Tibial artery (tissue), 4 donors: ENCODE data around the gene SNAP29.
"Not testable (repeated sequence)": the region's sequence is repeated elsewhere in the genome, so short reads cannot be mapped to it uniquely, and the experiment has no call there.

Experiments
- DNase-seq, 2 donors: peaks; one replicate each; pipeline ENCODE4 v3.0.0-alpha.2; 2019
- H3K27ac ChIP-seq, 2 donors: fragments of 200-600 bp; sonication (generic) in 1 of 2; 1 replicate in 1 of 2; 2 replicates in 1 of 2; pipeline ENCODE4 v1.5.1; 2018 to 2019; ENCODE audit warnings: mild to moderate bottlenecking in 1 of 2
- H3K27me3 ChIP-seq, 2 donors: fragments of 200-600 bp; sonication (generic) in 1 of 2; one replicate each; pipeline versions ENCODE4 v1.5.1 to v1.6.0; 2016 to 2019
- H3K36me3 ChIP-seq, 3 donors: fragments of 200-600 bp; sonication (generic) in 2 of 3; one replicate each; pipeline ENCODE4 v1.5.1; 2016 to 2019; ENCODE audit warnings: mild to moderate bottlenecking in 2 of 3
- H3K4me1 ChIP-seq, 4 donors: fragments of 200-600 bp; sonication (generic) in 2 of 4; 1 replicate in 3 of 4; 2 replicates in 1 of 4; pipeline ENCODE4 v1.5.1; 2016 to 2019
- H3K4me3 ChIP-seq, 2 donors: fragments of 200-600 bp; sonication (generic) in 1 of 2; 1 replicate in 1 of 2; 2 replicates in 1 of 2; pipeline ENCODE4 v1.5.1; 2018 to 2019; ENCODE audit warnings: mild to moderate bottlenecking in 2 of 2
- H3K9me3 ChIP-seq, 3 donors: fragments of 200-600 bp; sonication (generic) in 1 of 3; one replicate each; pipeline ENCODE4 v1.5.1; 2016 to 2019
- CTCF ChIP-seq, 2 experiments: fragments of 200-600 bp in 1 of 2; fragments of 450-650 bp in 1 of 2; IDR thresholded peaks; one replicate each; pipeline ENCODE4 v1.5.1; 2017 to 2019; ENCODE audit warnings: antibody characterized with exemption in 2 of 2, mild to moderate bottlenecking in 1 of 2, moderate library complexity in 1 of 2
- intact Hi-C: fragments of 100-400 bp; cut with DNase I; formaldehyde crosslinking; loops from one replicate; pipeline ENCODE4 v1.15.0; 2023; ENCODE audit warnings: low total_unique reads

Gene SNAP29

GRCh38 chr22:20903093-20903492 is 44.3 kb downstream of the SNAP29 start:
- no peaks in the 10 kb centered on the region for H3K4me1 ChIP-seq
- no peak overlapping the region for H3K27ac ChIP-seq
- DNase-seq, result no peak
- no peaks in the 10 kb centered on the region for H3K27me3 ChIP-seq
- TF ChIP-seq CTCF (IDR thresholded peaks at IDR 0.05), result no peak
- no peaks in the 10 kb centered on the region for H3K36me3 ChIP-seq
- H3K4me3 ChIP-seq, result no peak overlapping the region
- intact Hi-C loops, result no loop called here
- no peaks in the 10 kb centered on the region for H3K9me3 ChIP-seq

- peak in 1 of 2 donors; percentile 62 for DNase-seq
- intact Hi-C loops, result no loop called here
- Histone ChIP-seq H3K27me3 (no peaks in the 10 kb centered on the region), H3K9me3 (no peaks in the 10 kb centered on the region), H3K4me3 (no peak overlapping the region), H3K27ac (no peak overlapping the region), H3K4me1 (no peaks in the 10 kb centered on the region), H3K36me3 (no peaks in the 10 kb centered on the region)
- TF ChIP-seq CTCF (IDR thresholded peaks at IDR 0.05), result no peak
These were observed 45.5 kb downstream of the SNAP29 start for GRCh38 chr22:20904008-20904979.

GRCh38 chr22:20904980-20905355 is 46.2 kb downstream of the SNAP29 start:
- Histone ChIP-seq H3K27me3 (no peaks in the 10 kb centered on the region), H3K4me1 (no peaks in the 10 kb centered on the region), H3K9me3 (no peaks in the 10 kb centered on the region), H3K27ac (no peak overlapping the region), H3K36me3 (no peaks in the 10 kb centered on the region), H3K4me3 (no peak overlapping the region)
- intact Hi-C loops, result no loop called here
- TF ChIP-seq CTCF (IDR thresholded peaks at IDR 0.05), result no peak
- no peak for DNase-seq

GRCh38 chr22:20905415-20906386 is 46.9 kb downstream of the SNAP29 start:
- intact Hi-C loops, result no loop called here
- H3K27me3 ChIP-seq, result no peaks in the 10 kb centered on the region
- no peak for DNase-seq
- no peaks in the 10 kb centered on the region for H3K9me3 ChIP-seq
- no peak overlapping the region for H3K27ac ChIP-seq
- no peaks in the 10 kb centered on the region for H3K36me3 ChIP-seq
- TF ChIP-seq CTCF (IDR thresholded peaks at IDR 0.05), result no peak
- no peak overlapping the region for H3K4me3 ChIP-seq
- H3K4me1 ChIP-seq, result no peaks in the 10 kb centered on the region

GRCh38 chr22:20906387-20906767 is 47.6 kb downstream of the SNAP29 start:
- Histone ChIP-seq H3K4me1 (no peaks in the 10 kb centered on the region), H3K27ac (no peak overlapping the region), H3K27me3 (no peaks in the 10 kb centered on the region), H3K9me3 (no peaks in the 10 kb centered on the region), H3K4me3 (no peak overlapping the region), H3K36me3 (no peaks in the 10 kb centered on the region)
- DNase-seq, result no peak
- intact Hi-C loops, result no loop called here
- no peak for TF ChIP-seq CTCF (IDR thresholded peaks at IDR 0.05)

- not testable (repeated sequence) for H3K4me3 ChIP-seq, H3K36me3 ChIP-seq
These were observed 49.9 kb downstream of the SNAP29 start for GRCh38 chr22:20908717-20909116.

More at GRCh38 chr22:20908717-20909116, 49.9 kb downstream of the SNAP29 start:
- H3K27me3 ChIP-seq, H3K27ac ChIP-seq, H3K4me1 ChIP-seq, intact Hi-C loops, DNase-seq, H3K9me3 ChIP-seq: not testable (repeated sequence)
